ENCODE measurements around the gene NSMCE1. TPM values are rescaled to one million over a fixed set of nuclear protein-coding genes. Genes with fewer than 3 reads are reported as not detected.

Gene NSMCE1
- total RNA-seq, 1 donor from 2014 or later, result 186 TPM

DNA sequence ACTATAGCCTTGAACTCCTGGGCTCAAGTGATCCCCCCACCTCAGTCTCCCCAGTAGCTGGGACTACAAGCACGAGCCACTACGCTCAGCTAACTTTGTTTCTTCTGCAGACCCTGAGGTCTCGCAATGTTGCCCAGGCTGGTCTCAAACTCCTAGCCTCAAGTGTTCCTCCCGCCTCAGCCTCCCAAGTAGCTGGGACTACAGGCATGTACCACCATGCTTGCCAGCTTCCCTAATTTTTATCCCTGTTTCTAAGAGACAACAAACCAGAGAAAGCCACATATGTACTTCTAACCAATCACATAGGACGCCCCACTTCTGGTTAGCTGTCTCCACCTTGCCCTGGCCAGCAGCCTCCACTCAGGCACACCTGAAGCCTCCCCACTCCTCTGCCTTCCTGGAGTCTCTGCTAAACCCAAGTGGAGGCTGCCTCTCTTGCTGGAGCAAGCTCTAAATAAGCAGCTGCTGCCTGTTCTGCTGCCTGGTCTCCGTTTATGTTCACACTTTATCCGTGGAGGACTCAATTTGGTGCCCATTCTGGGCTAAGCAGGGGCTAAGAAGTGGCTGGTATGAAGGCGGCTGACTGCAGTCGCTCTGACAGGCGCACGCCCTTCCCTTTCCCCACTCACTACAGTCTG is 24.7 kb downstream of the NSMCE1 start:
- DNase-seq (ENCODE audit: low spot score), result no peak
- Mint-ChIP-seq H3K27me3 (ENCODE audit: low read depth) (no peaks in the 10 kb centered on the region), H3K36me3 (ENCODE audit: low read depth) (peaks cover 82% of the 10 kb centered on the region), H3K4me1 (ENCODE audit: low read depth) (peaks cover 93% of the 10 kb centered on the region), H3K27ac (peak overlapping the region; percentile 91), H3K9me3 (no peaks in the 10 kb centered on the region), H3K4me3 (ENCODE audit: low read depth) (peak overlapping the region; percentile 11)
- intact Hi-C loops (cut with micrococcal nuclease), result loop anchor here (2.0 kb wide), 1 partner anchor 31 kb away; no protein-coding TSS in a partner anchor

DNA sequence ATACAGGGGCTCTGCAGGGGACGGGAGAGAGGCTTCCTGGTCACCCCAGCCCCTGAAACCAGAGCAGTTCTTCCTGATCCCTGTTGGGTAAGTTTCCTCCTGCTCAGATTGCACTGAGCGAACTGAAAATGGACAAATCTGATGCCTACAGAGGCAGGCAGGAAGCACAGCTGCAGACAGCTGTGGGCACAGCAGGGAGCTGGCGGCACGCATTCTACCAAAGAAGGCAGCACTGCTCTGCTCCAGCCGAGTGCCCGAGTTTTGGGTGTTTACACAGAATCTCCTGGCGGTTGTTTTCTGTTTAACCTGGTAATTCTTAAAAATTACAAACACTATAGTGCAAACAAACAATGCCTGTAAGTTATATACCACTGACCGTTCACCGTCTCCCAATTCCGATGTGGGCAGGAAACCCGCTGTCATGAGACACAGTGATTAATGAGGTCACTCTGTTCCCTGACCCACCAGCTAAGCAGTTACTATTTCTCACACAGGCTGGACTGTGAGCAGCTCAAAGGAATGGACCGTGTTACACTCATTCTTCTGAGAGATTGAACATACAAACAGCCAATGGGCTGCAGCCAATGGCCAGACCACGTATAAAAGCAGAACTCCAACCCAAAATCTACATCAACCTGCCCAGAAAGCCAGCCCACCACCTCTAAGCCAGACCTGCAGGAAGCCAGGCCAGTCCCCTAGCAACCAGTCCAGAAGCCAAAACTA is 25.5 kb downstream of the NSMCE1 start:
- Mint-ChIP-seq H3K36me3 (ENCODE audit: low read depth) (peaks cover 84% of the 10 kb centered on the region), H3K27ac (peak overlapping the region; percentile 91), H3K27me3 (ENCODE audit: low read depth) (no peaks in the 10 kb centered on the region), H3K4me1 (ENCODE audit: low read depth) (peaks cover 95% of the 10 kb centered on the region), H3K4me3 (ENCODE audit: low read depth) (peak overlapping the region; percentile 66), H3K9me3 (no peaks in the 10 kb centered on the region)
- intact Hi-C loops (cut with micrococcal nuclease), result no loop called here
- DNase-seq (ENCODE audit: low spot score), result no peak

DNA sequence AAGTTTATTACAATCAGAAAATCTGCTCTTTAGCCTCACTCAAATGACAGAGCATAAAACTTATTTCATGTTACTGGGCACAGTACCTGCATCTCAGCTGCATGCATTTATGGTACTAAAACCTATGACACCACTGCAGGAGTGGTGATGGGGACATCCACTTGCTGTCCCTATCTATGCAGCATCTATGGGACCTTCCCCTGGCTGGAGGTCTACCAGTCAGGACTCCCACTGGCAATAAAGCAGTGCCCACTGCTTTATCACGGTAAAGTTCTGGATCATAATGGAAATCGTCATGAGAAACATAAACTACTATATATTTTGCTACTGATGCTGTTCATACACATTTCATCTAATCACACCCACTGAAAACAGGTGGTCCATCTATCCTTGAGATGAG is 26.2 kb downstream of the NSMCE1 start:
- Mint-ChIP-seq H3K9me3 (no peaks in the 10 kb centered on the region), H3K27ac (peak overlapping the region; percentile 91), H3K36me3 (ENCODE audit: low read depth) (peaks cover 83% of the 10 kb centered on the region), H3K4me3 (ENCODE audit: low read depth) (peak overlapping the region; percentile 66), H3K4me1 (ENCODE audit: low read depth) (peaks cover 95% of the 10 kb centered on the region), H3K27me3 (ENCODE audit: low read depth) (no peaks in the 10 kb centered on the region)
- no peak for DNase-seq (ENCODE audit: low spot score)
- intact Hi-C loops (cut with micrococcal nuclease), result no loop called here

DNA sequence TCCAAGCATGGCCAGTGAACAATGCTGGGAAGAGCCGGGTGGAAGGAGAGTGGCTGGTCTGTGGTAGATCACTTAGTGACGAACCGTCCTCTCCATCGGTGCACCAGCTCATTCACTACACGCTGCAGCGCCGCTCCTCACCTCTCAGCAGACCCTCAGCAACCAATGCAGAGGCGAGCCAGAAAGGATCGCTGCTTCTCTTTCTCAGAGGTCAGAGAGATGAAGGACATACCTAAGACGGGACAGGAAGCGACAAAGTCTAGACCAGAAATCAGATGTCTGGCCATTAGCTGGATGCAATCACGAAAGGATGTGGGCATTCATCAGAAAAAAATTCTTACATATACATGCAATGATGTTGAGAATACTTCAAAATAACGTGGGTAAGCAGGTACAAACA is 26.9 kb downstream of the NSMCE1 start:
- Mint-ChIP-seq H3K9me3 (no peaks in the 10 kb centered on the region), H3K4me1 (ENCODE audit: low read depth) (peaks cover 94% of the 10 kb centered on the region), H3K36me3 (ENCODE audit: low read depth) (peaks cover 79% of the 10 kb centered on the region), H3K27ac (peak overlapping the region; percentile 91), H3K27me3 (ENCODE audit: low read depth) (no peaks in the 10 kb centered on the region), H3K4me3 (ENCODE audit: low read depth) (no peak overlapping the region)
- intact Hi-C loops (cut with micrococcal nuclease), result no loop called here
- DNase-seq (ENCODE audit: low spot score), result no peak

DNA sequence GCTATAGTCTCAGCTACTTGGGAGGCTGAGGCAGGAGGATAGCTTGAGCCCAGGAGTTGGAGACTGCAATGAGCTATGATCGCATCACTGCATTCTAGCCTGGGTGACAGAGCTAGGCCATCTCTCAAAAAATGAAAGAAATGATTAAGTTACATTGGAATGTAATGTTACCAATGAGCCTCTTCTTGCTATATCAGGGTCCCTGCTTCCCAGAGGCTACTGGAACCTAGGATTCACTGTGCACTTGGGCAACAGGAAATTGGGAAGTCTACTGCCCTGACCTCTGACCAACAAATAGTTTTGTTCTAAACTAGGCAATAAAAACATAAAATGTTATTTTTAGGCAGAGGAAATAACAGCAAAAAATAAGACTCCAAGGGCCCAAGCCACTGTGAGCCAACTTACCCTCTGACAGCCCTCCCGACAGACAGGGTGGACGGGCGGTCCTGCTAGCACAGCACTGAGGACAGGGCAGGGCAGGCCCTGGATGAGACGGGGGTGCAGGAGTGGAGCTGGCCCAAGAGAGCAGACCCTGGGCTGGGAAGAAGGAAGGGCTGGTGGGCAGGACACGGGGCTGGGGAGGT is 27.5 kb downstream of the NSMCE1 start:
- H3K27ac Mint-ChIP-seq, result peak overlapping the region; percentile 100
- no peaks in the 10 kb centered on the region for H3K27me3 Mint-ChIP-seq (ENCODE audit: low read depth)
- no peak overlapping the region for H3K4me3 Mint-ChIP-seq (ENCODE audit: low read depth)
- intact Hi-C loops (cut with micrococcal nuclease), result no loop called here
- H3K4me1 Mint-ChIP-seq (ENCODE audit: low read depth), result peaks cover 90% of the 10 kb centered on the region
- H3K36me3 Mint-ChIP-seq (ENCODE audit: low read depth), result peaks cover 73% of the 10 kb centered on the region
- no peak for DNase-seq (ENCODE audit: low spot score)
- no peaks in the 10 kb centered on the region for H3K9me3 Mint-ChIP-seq

DNA sequence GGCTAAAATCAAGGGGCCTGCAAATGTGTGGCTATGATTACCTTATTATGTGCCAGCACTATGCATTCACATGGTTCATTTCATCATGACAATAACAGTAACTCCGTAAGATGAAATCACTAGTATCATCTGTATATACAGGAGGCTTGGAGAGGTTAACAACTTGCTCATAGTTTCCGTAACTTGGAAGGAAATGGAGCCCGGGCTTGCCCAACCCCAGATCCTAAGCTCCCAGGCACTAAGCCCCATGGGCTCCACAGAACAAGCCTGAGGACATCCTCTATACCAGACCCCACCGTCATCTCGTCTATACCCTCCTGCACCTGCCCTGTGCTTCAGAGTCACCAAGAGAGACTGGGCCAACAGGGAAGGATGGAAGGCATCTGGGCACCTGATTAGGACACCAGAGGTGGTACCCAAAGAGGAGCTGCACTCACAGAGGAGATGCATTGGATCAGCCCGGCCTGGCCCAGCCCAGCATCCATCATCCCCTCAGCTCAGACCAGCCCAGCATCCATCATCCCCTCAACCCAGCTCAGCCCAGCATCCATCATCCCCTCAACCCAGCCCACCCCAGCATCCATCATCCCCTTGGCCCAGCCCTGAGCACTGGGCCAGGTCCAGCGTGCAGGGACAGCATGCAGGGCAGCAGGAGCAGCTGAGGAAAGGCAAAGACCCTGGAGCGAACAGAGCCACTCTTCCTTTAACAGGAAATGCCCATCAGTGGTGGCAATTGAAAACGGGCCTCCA is 28.5 kb downstream of the NSMCE1 start:
- peak overlapping the region; percentile 100 for H3K27ac Mint-ChIP-seq
- intact Hi-C loops (cut with micrococcal nuclease), result loop anchor here (10.0 kb wide), 1 partner anchor 645 kb away; no protein-coding TSS in a partner anchor
- peaks cover 89% of the 10 kb centered on the region for H3K4me1 Mint-ChIP-seq (ENCODE audit: low read depth)
- H3K27me3 Mint-ChIP-seq (ENCODE audit: low read depth), result no peaks in the 10 kb centered on the region
- H3K4me3 Mint-ChIP-seq (ENCODE audit: low read depth), result no peak overlapping the region
- peaks cover 75% of the 10 kb centered on the region for H3K36me3 Mint-ChIP-seq (ENCODE audit: low read depth)
- DNase-seq (ENCODE audit: low spot score), result no peak
- H3K9me3 Mint-ChIP-seq, result no peaks in the 10 kb centered on the region

DNA sequence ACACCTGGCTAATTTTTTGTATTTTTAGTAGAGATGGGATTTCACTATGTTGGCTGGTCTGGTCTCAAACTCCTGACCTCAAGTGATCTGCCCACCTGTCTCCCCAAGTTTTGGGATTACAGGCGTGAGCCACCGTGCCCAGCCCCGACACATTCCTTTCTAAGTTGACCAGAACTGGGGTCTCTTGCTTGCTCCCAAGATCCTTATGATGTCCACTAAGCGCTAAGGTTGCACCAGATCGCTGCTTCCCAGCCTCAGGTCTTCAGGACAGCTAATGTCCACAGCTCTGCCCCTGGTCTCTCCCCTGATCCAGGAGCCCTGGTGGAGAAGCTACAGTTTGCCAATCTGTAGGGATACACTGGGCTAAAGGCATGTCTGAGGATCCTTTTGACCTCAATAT is 29.5 kb downstream of the NSMCE1 start:
- H3K4me3 Mint-ChIP-seq (ENCODE audit: low read depth), result no peak overlapping the region
- no peaks in the 10 kb centered on the region for H3K9me3 Mint-ChIP-seq
- peak overlapping the region; percentile 100 for H3K27ac Mint-ChIP-seq
- H3K36me3 Mint-ChIP-seq (ENCODE audit: low read depth), result peaks cover 78% of the 10 kb centered on the region
- no peak for DNase-seq (ENCODE audit: low spot score)
- intact Hi-C loops (cut with micrococcal nuclease), result loop anchor here (10.0 kb wide), 1 partner anchor 644 kb away; no protein-coding TSS in a partner anchor
- H3K27me3 Mint-ChIP-seq (ENCODE audit: low read depth), result no peaks in the 10 kb centered on the region
- peaks cover 86% of the 10 kb centered on the region for H3K4me1 Mint-ChIP-seq (ENCODE audit: low read depth)

DNA sequence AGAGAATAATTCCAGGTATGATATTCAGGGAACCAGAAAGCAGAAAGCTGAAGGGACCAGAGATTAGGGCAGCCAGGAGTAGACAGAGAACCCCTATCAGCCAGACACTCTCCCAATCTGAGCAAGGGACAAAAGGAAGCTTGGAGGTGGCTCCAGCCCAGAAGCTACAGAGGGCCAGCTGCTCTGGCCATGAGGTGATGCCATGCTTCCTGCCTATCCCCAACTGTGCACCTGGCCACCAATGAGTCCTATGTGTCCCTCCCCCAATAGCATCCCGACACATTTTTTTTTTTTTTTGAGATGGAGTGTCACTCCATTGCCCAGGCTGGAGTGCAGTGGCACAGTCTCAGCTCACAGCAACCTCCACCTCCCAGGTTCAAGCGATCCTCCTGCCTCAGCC is 30.0 kb downstream of the NSMCE1 start:
- intact Hi-C loops (cut with micrococcal nuclease), result loop anchor here (10.0 kb wide), 1 partner anchor 644 kb away; no protein-coding TSS in a partner anchor
- H3K27me3 Mint-ChIP-seq (ENCODE audit: low read depth), result no peaks in the 10 kb centered on the region
- H3K4me3 Mint-ChIP-seq (ENCODE audit: low read depth), result peak overlapping the region; percentile 67
- peaks cover 86% of the 10 kb centered on the region for H3K4me1 Mint-ChIP-seq (ENCODE audit: low read depth)
- no peak for DNase-seq (ENCODE audit: low spot score)
- peaks cover 79% of the 10 kb centered on the region for H3K36me3 Mint-ChIP-seq (ENCODE audit: low read depth)
- H3K9me3 Mint-ChIP-seq, result no peaks in the 10 kb centered on the region
- H3K27ac Mint-ChIP-seq, result peak overlapping the region; percentile 100

DNA sequence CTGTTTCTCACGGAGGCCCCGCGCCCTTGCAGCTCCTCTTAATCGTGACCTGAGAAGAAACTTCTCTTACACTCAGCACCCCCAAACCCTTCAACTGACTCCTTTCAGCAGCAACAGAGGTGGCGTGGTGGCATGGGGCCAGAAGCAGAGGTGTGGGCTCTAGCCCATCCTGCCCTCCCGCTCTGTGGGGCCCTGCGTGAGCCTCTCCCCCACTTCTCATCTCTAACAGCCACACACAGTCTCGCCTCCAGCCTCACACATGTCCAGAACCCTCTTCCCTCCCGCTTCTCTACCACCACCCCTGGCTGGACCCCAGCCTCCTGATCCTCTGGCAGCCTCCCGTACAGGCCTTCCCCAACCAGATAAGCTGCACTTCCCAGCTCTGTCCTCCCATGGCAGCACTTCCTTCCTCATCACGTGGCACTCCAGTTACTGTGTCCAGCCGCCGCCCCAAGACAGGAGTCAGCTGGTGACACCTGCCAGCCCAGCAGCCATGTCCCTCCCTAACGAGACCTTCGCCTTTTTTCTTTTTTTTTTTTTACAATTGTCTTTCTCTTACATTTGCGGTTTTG is 30.5 kb downstream of the NSMCE1 start:
- Mint-ChIP-seq H3K4me3 (ENCODE audit: low read depth) (peak overlapping the region; percentile 67), H3K27me3 (ENCODE audit: low read depth) (no peaks in the 10 kb centered on the region), H3K27ac (peak overlapping the region; percentile 100), H3K4me1 (ENCODE audit: low read depth) (peaks cover 88% of the 10 kb centered on the region), H3K9me3 (no peaks in the 10 kb centered on the region), H3K36me3 (ENCODE audit: low read depth) (peaks cover 81% of the 10 kb centered on the region)
- no peak for DNase-seq (ENCODE audit: low spot score)
- intact Hi-C loops (cut with micrococcal nuclease), result loop anchor here (10.0 kb wide), 1 partner anchor 643 kb away; no protein-coding TSS in a partner anchor

DNA sequence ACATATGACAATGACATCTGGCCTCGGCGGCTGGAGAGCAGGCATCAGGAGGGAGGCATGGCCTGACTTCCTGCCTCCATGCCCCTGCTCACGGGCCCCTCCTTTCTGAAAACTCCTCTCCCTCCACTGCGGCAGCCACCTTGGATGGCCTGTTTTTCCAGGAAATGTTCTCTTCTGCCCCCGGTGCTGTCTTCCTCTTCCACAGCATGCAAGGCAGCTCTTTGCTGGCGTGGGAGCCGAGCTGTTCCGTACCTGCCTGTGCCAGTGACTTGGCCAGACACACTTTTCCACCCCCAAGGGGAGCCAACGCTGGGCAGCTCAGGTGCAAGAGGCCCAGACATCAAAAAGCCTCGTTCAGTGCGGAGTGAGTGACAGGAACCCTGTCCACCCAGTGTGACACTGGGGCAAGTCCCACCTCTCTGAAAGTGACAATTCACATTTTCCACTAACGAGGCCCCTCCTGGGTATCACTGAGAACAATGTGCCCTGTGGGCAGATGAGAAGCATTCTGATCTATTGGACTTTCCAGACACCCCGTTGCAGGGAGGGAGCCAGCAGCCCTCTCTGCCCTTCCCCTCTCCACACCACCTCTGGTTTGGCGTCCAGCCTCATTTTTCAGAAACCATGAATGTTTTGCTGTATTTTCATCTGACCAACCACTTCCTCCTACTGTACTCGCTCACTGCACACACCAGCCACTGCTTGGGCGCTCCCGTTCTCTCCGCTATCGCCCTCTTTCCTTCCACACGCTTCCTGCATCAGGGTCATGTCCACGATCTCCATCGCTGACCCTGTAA is 31.2 kb downstream of the NSMCE1 start:
- H3K36me3 Mint-ChIP-seq (ENCODE audit: low read depth), result peaks cover 83% of the 10 kb centered on the region
- H3K9me3 Mint-ChIP-seq, result no peaks in the 10 kb centered on the region
- H3K27ac Mint-ChIP-seq, result peak overlapping the region; percentile 100
- intact Hi-C loops (cut with micrococcal nuclease), result loop anchor here (1.0 to 10.0 kb wide), 10 partner anchors 8 to 643 kb away; partner anchors contain the start of gene KDM8
- H3K4me1 Mint-ChIP-seq (ENCODE audit: low read depth), result peaks cover 88% of the 10 kb centered on the region
- peak; percentile 77 for DNase-seq (ENCODE audit: low spot score)
- peak overlapping the region; percentile 67 for H3K4me3 Mint-ChIP-seq (ENCODE audit: low read depth)
- H3K27me3 Mint-ChIP-seq (ENCODE audit: low read depth), result no peaks in the 10 kb centered on the region

DNA sequence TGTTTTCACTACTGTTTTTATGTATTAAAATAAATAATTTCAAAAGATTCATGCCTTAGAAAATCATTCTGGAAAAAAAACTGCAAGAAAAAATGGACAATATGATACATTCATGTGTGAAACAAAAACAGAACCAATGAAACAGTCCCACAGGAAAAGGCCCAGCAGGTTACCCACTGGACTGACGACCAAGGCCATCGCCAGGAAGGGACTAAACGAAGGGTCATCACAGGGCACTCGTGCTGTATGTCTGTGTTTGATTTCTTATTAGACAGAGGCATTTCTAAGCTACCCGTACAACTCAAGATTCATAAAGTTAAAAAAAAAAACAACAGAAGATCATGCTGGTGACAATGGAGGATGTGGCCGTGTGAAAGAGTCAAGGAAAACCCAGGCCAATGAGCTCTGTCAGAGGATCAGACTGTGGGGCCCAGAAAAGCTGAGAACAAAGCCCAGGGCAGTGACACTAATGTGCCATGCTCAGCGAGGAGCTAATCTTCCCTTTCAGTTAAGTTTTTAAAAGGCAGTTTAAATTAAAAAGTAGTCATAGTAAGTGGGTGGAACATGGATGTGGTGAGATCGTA is 31.8 kb downstream of the NSMCE1 start:
- H3K4me3 Mint-ChIP-seq (ENCODE audit: low read depth), result peak overlapping the region; percentile 67
- H3K9me3 Mint-ChIP-seq, result no peaks in the 10 kb centered on the region
- H3K27ac Mint-ChIP-seq, result peak overlapping the region; percentile 100
- no peak for DNase-seq (ENCODE audit: low spot score)
- peaks cover 83% of the 10 kb centered on the region for H3K36me3 Mint-ChIP-seq (ENCODE audit: low read depth)
- no peaks in the 10 kb centered on the region for H3K27me3 Mint-ChIP-seq (ENCODE audit: low read depth)
- H3K4me1 Mint-ChIP-seq (ENCODE audit: low read depth), result peaks cover 88% of the 10 kb centered on the region
- intact Hi-C loops (cut with micrococcal nuclease), result loop anchor here (1.0 to 10.0 kb wide), 10 partner anchors 9 to 642 kb away; partner anchors contain the start of gene KDM8
